Stimulated activated CD8-positive, alpha-beta memory T cell treated with anti-CD3 and anti-CD28 coated beads, Interleukin-4, amount 100 ng/mL, for 4 hours (primary cell): ENCODE measurements around the gene GALNT10.

Experiments used
- DNase-seq, 2 donors: peaks; one replicate each; pipeline ENCODE4 v3.0.0-alpha.2; 2020; ENCODE audit warnings: low read depth in 2 of 2, low spot score in 1 of 2

Gene GALNT10

DNA sequence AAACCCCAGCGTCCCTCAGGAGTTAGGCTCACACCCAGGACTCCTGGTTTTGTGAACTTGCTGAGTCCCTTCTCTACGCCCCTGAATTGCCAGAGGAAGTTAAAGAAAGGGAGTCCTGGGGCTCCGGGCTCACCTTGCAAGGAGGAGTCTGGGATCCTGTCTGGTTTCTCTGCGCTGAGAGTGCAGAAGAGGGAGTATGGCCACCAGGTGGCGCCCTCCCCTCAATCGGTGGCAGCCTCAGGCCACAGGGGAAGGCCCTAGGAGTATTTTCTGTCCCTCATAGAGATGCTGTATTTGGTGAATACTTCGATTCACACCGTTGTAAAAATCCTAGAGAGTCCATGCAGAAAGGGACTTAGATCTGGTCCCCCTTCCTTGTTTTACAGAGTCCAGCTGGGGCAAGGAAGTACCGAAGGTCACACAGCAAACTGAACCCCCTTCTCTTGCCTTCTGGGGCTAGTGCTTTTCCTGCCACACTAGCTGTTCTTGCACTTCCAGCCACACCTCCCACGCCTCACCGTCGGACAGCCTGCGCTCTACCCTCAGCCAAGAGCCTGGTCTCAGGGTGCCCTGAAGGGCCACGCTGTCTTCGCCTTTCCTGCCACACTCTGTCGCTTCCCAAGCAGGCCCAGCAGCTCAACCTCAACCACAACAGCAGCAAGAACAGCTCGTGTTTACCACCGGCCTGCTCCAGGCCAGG, 277.3 kb downstream of the GALNT10 start:
- DNase-seq = peak; percentile 37 to 60

DNA sequence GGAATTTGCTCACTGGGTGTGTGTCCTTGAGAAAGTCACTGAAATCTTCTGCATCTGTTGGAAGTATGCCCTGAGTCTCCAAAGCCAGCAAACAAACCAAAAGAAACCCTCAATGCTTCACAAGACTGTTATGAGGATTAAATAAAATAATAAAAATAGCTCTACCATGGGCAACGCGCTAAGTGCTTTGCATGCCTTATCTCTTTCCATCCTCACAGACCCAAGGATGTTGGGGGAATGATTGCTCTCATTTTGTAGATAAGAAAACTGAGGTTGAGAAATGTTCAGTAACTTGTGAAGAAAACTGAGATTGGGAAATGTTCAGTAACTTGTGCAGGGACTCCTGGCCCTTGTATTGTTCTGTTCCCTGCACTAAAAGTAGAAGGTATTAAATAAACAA, 279.6 kb downstream of the GALNT10 start:
- DNase-seq = no peak
